HTERT RPE-1 (cell line): ENCODE results near the gene NECTIN1.

Source experiments
- in situ Hi-C: fragments of 300-500 bp; cut with MboI; formaldehyde crosslinking; loops from 4 replicates; pipeline ENCODE4 v1.14.3; 2020; ENCODE audit warnings: low sequenced_read_pairs

The NECTIN1 gene

GRCh38 chr11:119728651-119729580 lies at the start of gene NECTIN1:
TSS of gene NECTIN1 (minus strand) at chr11:119729200. CDS start at chr11:119728553, 647 bp downstream.
- in situ Hi-C loops, result no loop called here

- in situ Hi-C loops, result no loop called here
Observed at GRCh38 chr11:119778391-119779194, 49.6 kb upstream of the NECTIN1 start.

- in situ Hi-C loops, result no loop called here
Observed at GRCh38 chr11:119777940-119778339, 48.9 kb upstream of the NECTIN1 start.

GRCh38 chr11:119776651-119777050 lies 47.7 kb upstream of the NECTIN1 start:
- in situ Hi-C loops, result no loop called here

GRCh38 chr11:119776031-119776636 lies 47.1 kb upstream of the NECTIN1 start:
- in situ Hi-C loops, result no loop called here

GRCh38 chr11:119774172-119774763 lies 45.3 kb upstream of the NECTIN1 start:
- in situ Hi-C loops, result no loop called here

- in situ Hi-C loops, result no loop called here
Observed at GRCh38 chr11:119772641-119773415, 43.8 kb upstream of the NECTIN1 start.

- in situ Hi-C loops, result no loop called here
Observed at GRCh38 chr11:119772076-119772475, 43.1 kb upstream of the NECTIN1 start.

- in situ Hi-C loops, result no loop called here
Observed at GRCh38 chr11:119771172-119771770, 42.3 kb upstream of the NECTIN1 start.

- in situ Hi-C loops, result no loop called here
Observed at GRCh38 chr11:119765628-119766027, 36.6 kb upstream of the NECTIN1 start.

GRCh38 chr11:119764108-119764868 lies 35.3 kb upstream of the NECTIN1 start:
- in situ Hi-C loops, result no loop called here

GRCh38 chr11:119763071-119763728 lies 34.2 kb upstream of the NECTIN1 start:
- in situ Hi-C loops, result no loop called here

GRCh38 chr11:119759747-119760412 lies 30.9 kb upstream of the NECTIN1 start:
- in situ Hi-C loops, result no loop called here

GRCh38 chr11:119759324-119759723 lies 30.3 kb upstream of the NECTIN1 start:
- in situ Hi-C loops, result no loop called here

- in situ Hi-C loops, result no loop called here
Observed at GRCh38 chr11:119758291-119758690, 29.3 kb upstream of the NECTIN1 start.

GRCh38 chr11:119757378-119757777 lies 28.4 kb upstream of the NECTIN1 start:
- in situ Hi-C loops, result no loop called here

GRCh38 chr11:119756169-119756865 lies 27.3 kb upstream of the NECTIN1 start:
- in situ Hi-C loops, result no loop called here
